ENCODE measurements around the gene CACNA2D3.
"Not testable (repeated sequence)": the region's sequence is repeated elsewhere in the genome, so short reads cannot be mapped to it uniquely, and the experiment has no call there.

CACNA2D3 gene

GRCh38 chr3:54591157-54591556 lies 468.8 kb downstream of the CACNA2D3 start:
- DNase-seq, result no peak

DNA sequence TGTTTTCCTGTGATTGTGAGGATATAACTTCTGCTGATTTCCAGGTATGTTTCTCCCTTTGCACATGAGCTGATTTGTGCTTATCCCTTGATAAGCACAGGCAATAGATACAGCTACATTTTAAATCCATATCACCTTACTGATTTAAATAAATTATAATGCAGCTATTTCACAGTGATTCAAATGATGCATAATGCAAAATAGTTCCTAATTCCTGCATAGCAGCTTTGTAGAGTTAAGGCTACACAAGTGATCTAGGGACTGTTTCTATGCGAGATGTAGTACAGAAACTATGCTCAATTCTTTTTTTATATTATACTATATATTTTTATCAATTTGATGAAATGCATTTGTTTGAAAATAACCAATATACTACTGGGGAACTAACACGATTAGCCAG lies 471.3 kb downstream of the CACNA2D3 start:
- DNase-seq, result no peak

GRCh38 chr3:54596087-54596486 lies 473.7 kb downstream of the CACNA2D3 start:
- DNase-seq, result no peak

- no peak for DNase-seq
These were observed 477.4 kb downstream of the CACNA2D3 start for GRCh38 chr3:54599716-54600115.

- DNase-seq, result no peak
These were observed 478.3 kb downstream of the CACNA2D3 start for GRCh38 chr3:54600441-54601204.

GRCh38 chr3:54604495-54604894 lies 482.1 kb downstream of the CACNA2D3 start:
- no peak for DNase-seq

DNA sequence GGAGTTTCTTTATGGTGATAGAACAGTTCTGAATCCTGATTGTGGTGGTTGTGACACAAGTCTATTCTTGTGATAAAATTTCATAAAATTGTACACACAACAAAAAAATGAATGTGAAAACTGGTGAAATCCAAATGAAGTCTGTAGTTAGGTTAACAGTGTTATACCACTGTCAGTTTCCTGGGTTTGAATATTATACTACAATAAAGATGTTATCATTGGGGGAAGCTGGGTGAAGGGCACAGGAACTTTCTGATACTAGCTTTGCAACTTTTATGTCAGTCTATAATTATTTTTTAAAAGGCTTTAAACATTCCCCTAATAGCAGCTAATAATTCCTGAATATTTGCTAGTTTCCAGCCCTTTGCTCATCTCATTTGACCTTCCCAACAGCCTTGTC lies 485.7 kb downstream of the CACNA2D3 start:
- DNase-seq, result no peak

- DNase-seq, result no peak
These were observed 496.7 kb downstream of the CACNA2D3 start for GRCh38 chr3:54619053-54619452.

DNA sequence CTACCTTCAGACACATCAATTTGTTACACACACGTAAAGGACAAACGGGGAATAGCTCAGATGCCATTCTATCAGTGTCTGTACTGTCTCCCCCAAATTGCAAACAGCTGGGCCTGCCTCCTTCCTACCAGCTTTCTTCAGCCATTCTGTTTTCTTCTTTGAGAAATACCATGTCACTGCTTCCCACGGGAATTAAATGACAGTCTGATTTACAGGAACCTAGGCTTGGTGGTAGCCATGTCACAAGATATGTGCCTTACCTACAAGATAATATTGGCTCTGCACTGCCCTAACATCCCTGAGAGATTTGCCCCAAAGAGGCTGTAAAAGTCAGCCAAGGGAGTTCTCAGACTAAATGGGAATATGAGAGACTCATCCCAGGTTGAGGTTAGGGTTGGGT lies 497.2 kb downstream of the CACNA2D3 start:
- no peak for DNase-seq

GRCh38 chr3:54621184-54621583 lies 498.8 kb downstream of the CACNA2D3 start:
- peak; percentile 18 for DNase-seq

DNA sequence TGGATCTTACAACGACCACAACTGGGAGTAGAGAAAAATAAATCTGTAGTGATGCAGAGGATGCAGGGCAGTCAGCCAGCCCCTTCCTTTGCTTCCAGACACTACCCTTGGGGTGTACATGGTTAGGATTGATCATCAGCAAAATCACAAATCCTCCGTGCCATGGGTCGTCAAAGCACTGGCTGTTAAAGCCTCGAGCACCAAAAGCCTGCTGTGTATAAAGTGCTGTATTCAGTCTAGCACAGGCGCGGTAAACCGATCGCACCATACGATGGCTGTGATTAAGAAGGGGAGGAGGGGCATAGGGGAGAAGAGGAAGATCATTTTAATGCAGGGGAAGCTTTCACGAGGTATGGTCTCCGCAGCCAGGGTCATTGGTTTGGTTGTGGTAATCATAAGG lies 500.3 kb downstream of the CACNA2D3 start:
- no peak for DNase-seq

DNA sequence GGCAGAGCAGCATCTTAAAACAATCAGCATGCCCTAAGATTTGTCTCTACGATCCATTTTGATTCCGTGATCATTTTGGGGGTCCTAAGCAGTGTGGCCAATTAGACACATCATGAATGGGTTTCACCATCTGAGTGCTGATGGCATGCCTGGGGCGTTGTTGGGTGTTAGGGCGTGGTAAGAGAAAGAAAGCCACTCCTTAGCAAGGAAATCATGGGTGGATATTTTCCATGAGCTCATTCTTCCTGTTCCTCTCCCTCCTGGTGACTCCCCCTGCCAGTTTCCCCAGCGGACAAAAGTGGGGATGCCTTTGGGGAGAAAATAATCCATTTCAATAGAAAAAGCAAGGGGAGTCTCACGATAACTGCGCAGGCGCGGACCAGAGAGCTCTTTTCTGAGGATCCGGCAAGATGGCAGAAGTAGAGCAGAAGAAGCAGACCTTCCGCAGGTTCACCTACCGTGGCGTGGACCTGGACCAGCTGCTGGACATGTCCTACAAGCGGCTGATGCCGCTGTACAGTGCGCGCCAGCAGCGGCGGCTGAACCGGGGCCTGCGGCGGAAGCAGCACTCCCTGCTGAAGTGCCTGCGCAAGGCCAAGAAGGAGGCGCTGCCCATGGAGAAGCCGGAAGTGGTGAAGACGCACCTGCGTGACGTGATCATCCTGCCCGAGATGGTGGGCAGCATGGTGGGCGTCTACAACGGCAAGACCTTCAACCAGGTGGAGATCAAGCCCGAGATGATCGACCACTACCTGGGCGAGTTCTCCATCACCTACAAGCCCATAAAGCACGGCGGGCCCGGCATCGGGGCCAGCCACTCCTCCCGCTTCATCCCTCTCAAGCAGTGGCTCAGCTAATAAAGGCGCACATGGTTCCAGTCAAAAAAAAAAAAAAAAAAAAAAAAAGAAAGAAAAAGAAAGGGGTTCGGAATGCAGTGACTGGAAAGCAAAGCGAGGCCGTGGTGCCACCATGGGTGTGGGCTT lies 503.7 kb downstream of the CACNA2D3 start:
- no peak for DNase-seq

GRCh38 chr3:54628888-54629441 lies 506.6 kb downstream of the CACNA2D3 start:
- no peak for DNase-seq

- DNase-seq, result no peak
These were observed 507.8 kb downstream of the CACNA2D3 start for GRCh38 chr3:54630101-54630623.

- DNase-seq, result not testable (repeated sequence)
These were observed 508.6 kb downstream of the CACNA2D3 start for GRCh38 chr3:54631001-54631400.

- no peak for DNase-seq
These were observed 509.4 kb downstream of the CACNA2D3 start for GRCh38 chr3:54631516-54632325.

GRCh38 chr3:54632326-54632665 lies 509.9 kb downstream of the CACNA2D3 start:
- no peak for DNase-seq

DNA sequence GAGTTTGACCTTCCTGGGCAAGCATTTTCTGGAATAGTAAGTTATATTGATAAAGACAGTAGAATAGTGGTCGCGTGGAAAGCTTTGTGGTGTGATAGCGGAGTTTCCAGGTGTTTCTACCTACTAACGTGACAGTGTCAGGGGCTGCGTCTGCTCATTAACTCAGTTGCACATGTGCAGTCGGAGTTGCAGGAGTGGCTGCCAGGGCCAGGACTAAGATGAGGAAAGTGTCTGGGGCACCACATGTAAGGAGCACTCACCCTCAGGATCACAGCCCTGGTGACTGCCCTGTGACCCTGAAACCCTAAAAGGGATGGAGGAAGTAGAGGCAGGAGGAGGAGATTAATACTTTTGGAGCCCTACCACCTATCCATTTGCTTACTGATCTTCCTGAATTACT lies 510.5 kb downstream of the CACNA2D3 start:
- DNase-seq, result no peak

GRCh38 chr3:54633444-54634121 lies 511.2 kb downstream of the CACNA2D3 start:
- no peak for DNase-seq

DNA sequence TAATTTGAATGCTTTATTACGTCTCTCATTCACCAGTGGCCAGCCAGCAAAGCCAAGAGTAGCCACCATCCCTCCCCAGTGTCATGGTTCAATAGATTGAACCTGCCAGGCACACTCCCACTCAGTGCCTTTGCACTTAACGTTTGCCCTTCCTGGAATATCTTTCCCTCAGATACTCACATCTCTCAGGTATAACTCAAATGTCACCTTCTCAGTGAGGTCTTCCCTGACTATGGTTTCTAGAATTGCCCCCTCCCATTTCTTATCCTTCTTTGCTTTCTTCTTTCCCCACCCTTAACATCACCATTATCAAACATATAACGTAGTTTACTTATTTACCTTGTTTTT lies 511.7 kb downstream of the CACNA2D3 start:
- DNase-seq, result no peak

- not testable (repeated sequence) for DNase-seq
These were observed 517.5 kb downstream of the CACNA2D3 start for GRCh38 chr3:54639790-54640372.

Data from NCI-H2081 treated with DMSO at 0.1 percent for 48 hours (cell line).